GM12875 (cell line): ENCODE data around the gene PPP2R2D.

Experiments used
- H3K4me3 ChIP-seq: one replicate; pipeline ENCODE4 v1.5.1; 2011; ENCODE audit warnings: low read depth, low read length, control low read depth
- CTCF ChIP-seq: IDR thresholded peaks from 2 replicates; pipeline ENCODE4 v1.5.1; 2011; ENCODE audit warnings: low read depth, mild to moderate bottlenecking, control low read depth, inconsistent platforms, low read length, moderate library complexity, borderline replicate concordance; ENCODE audit not compliant: insufficient read depth

The PPP2R2D gene

GRCh38 chr10:131998845-131999681, 98.3 kb downstream of the PPP2R2D start:
- H3K4me3 ChIP-seq, result no peak overlapping the region
- TF ChIP-seq CTCF, result no peak

GRCh38 chr10:132001238-132001972, 100.6 kb downstream of the PPP2R2D start:
- no peak for TF ChIP-seq CTCF
- H3K4me3 ChIP-seq, result no peak overlapping the region

GRCh38 chr10:132002004-132002403, 101.2 kb downstream of the PPP2R2D start:
- no peak overlapping the region for H3K4me3 ChIP-seq
- no peak for TF ChIP-seq CTCF

- H3K4me3 ChIP-seq, result no peak overlapping the region
- TF ChIP-seq CTCF, result no peak
Measured at GRCh38 chr10:132003282-132003924, 102.6 kb downstream of the PPP2R2D start.

- TF ChIP-seq CTCF, result no peak
- no peak overlapping the region for H3K4me3 ChIP-seq
Measured at GRCh38 chr10:132004052-132004451, 103.2 kb downstream of the PPP2R2D start.

- TF ChIP-seq CTCF, result no peak
- H3K4me3 ChIP-seq, result no peak overlapping the region
Measured at GRCh38 chr10:132005147-132005546, 104.3 kb downstream of the PPP2R2D start.
